ENCODE measurements around the gene SVIL.

GRCh38 chr10:29608476-29609301 is 26.1 kb downstream of the SVIL start:
- no peak for TF ChIP-seq CTCF (IDR thresholded peaks at IDR 0.05)
- TF ChIP-seq POLR2A (IDR thresholded peaks at IDR 0.05; ENCODE audit: low read depth), result no peak

Data from esophagus muscularis mucosa (tissue), 3 donors.